Mesothelial cell of epicardium (in vitro differentiated cells): ENCODE results near the gene KIF2C. TPM values are rescaled to one million over a fixed set of nuclear protein-coding genes. Genes with fewer than 3 reads are reported as not detected.
"Not testable (repeated sequence)": the region's sequence is repeated elsewhere in the genome, so short reads cannot be mapped to it uniquely, and the experiment has no call there.

ENCODE experiments used
- DNase-seq, 2 experiments: peaks; one replicate each; pipeline ENCODE4 v3.0.0; 2021; ENCODE audit warnings: low spot score in 2 of 2; ENCODE audit not compliant: unreplicated experiment in 2 of 2
- H3K27ac Mint-ChIP-seq: 2 replicates; pipeline ENCODE4 v1.8.0; 2021; ENCODE audit warnings: mixed read lengths
- H3K27me3 Mint-ChIP-seq: 2 replicates; pipeline ENCODE4 v1.8.0; 2021; ENCODE audit warnings: low read depth, mixed read lengths
- H3K36me3 Mint-ChIP-seq: 2 replicates; pipeline ENCODE4 v1.8.0; 2021; ENCODE audit warnings: mixed read lengths
- H3K4me1 Mint-ChIP-seq: 2 replicates; pipeline ENCODE4 v1.8.0; 2021; ENCODE audit warnings: mixed read lengths
- H3K4me3 Mint-ChIP-seq: 2 replicates; pipeline ENCODE4 v1.8.0; 2021; ENCODE audit warnings: mild to moderate bottlenecking, moderate library complexity, mixed read lengths
- H3K9me3 Mint-ChIP-seq: 2 replicates; pipeline ENCODE4 v1.8.0; 2021; ENCODE audit warnings: mixed read lengths
- total RNA-seq: library from RNA; stranded (reverse); gene quantifications from 3 replicates; pipeline ENCODE4 v1.2.1, GENCODE V29; 2021
- TF ChIP-seq, protein P1 (sequence below): fragments of 200-600 bp; sonication (generic); IDR thresholded peaks from one replicate; pipeline ENCODE4 v1.5.0; 2021; ENCODE audit warnings: antibody characterized with exemption; ENCODE audit not compliant: unreplicated experiment

KIF2C gene
- total RNA-seq, 1 donor from 2014 or later, result 18.2 TPM

DNA sequence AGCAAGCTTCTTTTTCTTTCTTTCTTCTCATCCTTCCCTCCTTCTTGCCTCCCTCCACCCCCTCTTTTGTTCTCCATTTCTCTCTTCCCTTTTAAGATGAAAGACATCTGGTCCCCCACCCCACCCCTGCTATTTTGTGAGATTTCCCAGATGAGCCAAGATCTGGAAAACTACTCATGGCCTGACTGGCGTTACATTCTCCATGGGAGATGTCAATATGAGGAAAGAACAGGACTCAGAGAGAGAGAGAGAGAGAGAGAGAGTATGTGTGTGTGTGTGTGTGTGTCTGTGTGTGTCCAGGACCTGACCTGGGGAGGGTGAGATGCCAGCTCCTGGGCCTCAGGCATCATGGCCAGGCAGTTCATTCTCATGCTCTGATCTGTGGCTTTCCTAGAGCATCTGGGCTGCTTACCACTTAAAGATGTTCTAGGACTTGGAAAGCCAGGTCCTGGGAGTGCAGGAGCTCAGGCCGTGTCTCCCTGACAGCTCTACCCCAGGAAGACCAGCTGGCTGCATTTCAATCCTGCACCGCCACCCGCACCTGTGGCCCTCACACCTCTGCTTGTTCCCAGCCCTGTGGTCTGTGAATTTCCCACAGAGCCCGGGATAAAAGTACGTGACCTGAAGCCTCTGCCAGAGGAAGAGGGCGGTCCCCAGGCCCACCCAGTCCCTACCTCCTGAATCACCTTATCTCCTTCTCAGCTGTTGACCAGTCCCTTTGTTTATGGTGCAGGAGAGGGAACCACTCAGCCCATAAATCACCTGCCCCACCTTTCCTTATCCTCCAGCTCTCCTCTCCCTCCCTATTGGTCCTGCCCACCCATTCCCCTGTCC is 51.5 kb downstream of the KIF2C start:
- H3K27ac Mint-ChIP-seq, result no peak overlapping the region
- H3K9me3 Mint-ChIP-seq, result no peaks in the 10 kb centered on the region
- no peak for DNase-seq
- no peaks in the 10 kb centered on the region for H3K36me3 Mint-ChIP-seq
- TF ChIP-seq, protein P1, sequence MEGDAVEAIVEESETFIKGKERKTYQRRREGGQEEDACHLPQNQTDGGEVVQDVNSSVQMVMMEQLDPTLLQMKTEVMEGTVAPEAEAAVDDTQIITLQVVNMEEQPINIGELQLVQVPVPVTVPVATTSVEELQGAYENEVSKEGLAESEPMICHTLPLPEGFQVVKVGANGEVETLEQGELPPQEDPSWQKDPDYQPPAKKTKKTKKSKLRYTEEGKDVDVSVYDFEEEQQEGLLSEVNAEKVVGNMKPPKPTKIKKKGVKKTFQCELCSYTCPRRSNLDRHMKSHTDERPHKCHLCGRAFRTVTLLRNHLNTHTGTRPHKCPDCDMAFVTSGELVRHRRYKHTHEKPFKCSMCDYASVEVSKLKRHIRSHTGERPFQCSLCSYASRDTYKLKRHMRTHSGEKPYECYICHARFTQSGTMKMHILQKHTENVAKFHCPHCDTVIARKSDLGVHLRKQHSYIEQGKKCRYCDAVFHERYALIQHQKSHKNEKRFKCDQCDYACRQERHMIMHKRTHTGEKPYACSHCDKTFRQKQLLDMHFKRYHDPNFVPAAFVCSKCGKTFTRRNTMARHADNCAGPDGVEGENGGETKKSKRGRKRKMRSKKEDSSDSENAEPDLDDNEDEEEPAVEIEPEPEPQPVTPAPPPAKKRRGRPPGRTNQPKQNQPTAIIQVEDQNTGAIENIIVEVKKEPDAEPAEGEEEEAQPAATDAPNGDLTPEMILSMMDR, result no peak
- H3K4me3 Mint-ChIP-seq, result no peak overlapping the region
- H3K27me3 Mint-ChIP-seq, result no peaks in the 10 kb centered on the region
- H3K4me1 Mint-ChIP-seq, result peaks cover 14% of the 10 kb centered on the region

GRCh38 chr1:44792736-44793502 is 53.3 kb downstream of the KIF2C start:
- Mint-ChIP-seq H3K4me3 (no peak overlapping the region), H3K9me3 (no peaks in the 10 kb centered on the region), H3K36me3 (no peaks in the 10 kb centered on the region), H3K27ac (peak overlapping the region; percentile 37), H3K27me3 (no peaks in the 10 kb centered on the region), H3K4me1 (peaks cover 10% of the 10 kb centered on the region)
- no peak for DNase-seq
- TF ChIP-seq, protein P1, result no peak

- H3K27me3 Mint-ChIP-seq, H3K36me3 Mint-ChIP-seq, DNase-seq, H3K4me3 Mint-ChIP-seq, H3K27ac Mint-ChIP-seq, H3K9me3 Mint-ChIP-seq: not testable (repeated sequence)
- H3K4me1 Mint-ChIP-seq, result peaks cover 23% of the 10 kb centered on the region
Observed at GRCh38 chr1:44797886-44798285, 58.2 kb downstream of the KIF2C start.

GRCh38 chr1:44798481-44799365 is 59.1 kb downstream of the KIF2C start:
- Mint-ChIP-seq H3K27me3 (peaks cover 3% of the 10 kb centered on the region), H3K4me3 (no peak overlapping the region), H3K9me3 (no peaks in the 10 kb centered on the region), H3K4me1 (peaks cover 17% of the 10 kb centered on the region), H3K27ac (no peak overlapping the region), H3K36me3 (peaks cover 8% of the 10 kb centered on the region)
- TF ChIP-seq, protein P1, result no peak
- DNase-seq, result no peak

DNA sequence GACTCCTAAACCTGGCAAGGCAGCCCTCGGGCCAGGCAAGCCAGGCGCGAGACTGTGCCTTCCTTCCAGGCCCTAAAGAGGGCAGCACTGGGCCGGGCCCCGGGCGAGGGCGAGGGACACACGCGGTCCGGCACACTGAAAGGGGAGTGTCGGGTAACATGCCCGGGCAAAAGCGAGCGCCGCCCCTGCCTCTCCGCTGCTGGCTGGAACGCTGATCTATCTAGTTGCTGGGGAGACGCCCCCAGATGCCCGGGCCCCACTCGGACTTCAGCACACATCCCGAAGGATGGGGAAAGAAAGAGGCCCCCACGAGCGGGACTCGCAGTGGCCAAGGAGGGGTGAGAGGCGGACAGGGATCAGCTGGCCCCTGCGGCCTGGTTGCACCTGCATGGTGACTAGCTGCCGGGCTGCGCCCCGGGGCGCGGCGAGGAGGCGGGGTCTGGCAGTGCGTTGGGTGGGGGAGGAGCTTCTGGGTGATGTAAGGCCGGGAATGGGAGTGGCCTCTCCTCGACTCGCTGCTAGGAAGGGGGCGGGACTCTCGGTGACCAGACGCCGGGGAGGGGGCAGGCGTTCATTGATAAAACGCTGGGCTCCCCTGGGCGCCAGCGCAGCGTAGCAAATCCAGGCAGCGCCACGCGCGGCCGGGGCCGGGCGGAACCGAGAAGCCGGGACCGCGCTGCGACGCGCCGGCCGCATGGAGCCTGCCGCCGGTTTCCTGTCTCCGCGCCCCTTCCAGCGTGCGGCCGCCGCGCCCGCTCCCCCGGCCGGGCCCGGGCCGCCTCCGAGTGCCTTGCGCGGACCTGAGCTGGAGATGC is 60.3 kb downstream of the KIF2C start, which contains the start of gene PLK3:
TSS of gene PLK3 (plus strand) at position 608 of the 815 bp plus-strand sequence. CDS start at position 695, 87 bp downstream.
- H3K27ac Mint-ChIP-seq, result peak within 1 kb of the TSS; percentile 99
- no peaks in the 10 kb centered on the region for H3K9me3 Mint-ChIP-seq
- peak within 1 kb of the TSS; percentile 96 for H3K4me3 Mint-ChIP-seq
- peaks cover 8% of the 10 kb centered on the region for H3K36me3 Mint-ChIP-seq
- H3K4me1 Mint-ChIP-seq, result peaks cover 17% of the 10 kb centered on the region
- TF ChIP-seq, protein P1, result peak; percentile 76
- DNase-seq, result peak; percentile 95 to 96
- peaks cover 3% of the 10 kb centered on the region for H3K27me3 Mint-ChIP-seq
